ENCODE results near the gene CFAP97D2. TPM values are rescaled to one million over a fixed set of nuclear protein-coding genes. Genes with fewer than 3 reads are reported as not detected.

Gene CFAP97D2
- total RNA-seq, 1 experiment from 2014 or later: not detected

DNA sequence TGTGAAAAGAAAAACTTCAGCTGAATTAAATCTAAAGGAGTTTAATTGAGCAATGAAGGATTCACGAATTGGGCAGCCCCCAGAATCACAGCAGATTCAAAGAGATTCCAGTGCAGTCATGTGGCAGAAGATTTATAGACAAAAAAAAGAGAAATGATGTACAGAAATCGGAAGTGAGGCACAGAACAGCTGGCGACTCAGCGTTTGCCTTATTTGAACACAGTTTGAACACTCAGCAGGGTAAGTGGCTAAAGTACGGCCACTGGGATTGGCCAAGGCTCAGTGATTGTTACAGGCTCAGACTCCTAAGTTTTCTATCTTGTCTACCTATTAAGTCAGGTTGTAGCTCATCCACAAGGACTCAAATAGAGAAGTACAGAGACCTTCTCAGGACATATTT is 11.6 kb upstream of the CFAP97D2 start (continued):
- TF ChIP-seq FOXP4 (CRISPR knock-in tag; IDR thresholded peaks at IDR 0.05) (no peak), ZNF423 (CRISPR knock-in tag; IDR thresholded peaks at IDR 0.05) (no peak), ZNF281 (CRISPR knock-in tag; IDR thresholded peaks at IDR 0.05) (no peak), KAT7 (CRISPR knock-in tag; IDR thresholded peaks at IDR 0.05; ENCODE audit: borderline replicate concordance) (no peak), ATF3 (CRISPR knock-in tag; conservative IDR thresholded peaks at IDR 0.05) (no peak), ATF1 (CRISPR knock-in tag; IDR thresholded peaks at IDR 0.05) (no peak)

DNA sequence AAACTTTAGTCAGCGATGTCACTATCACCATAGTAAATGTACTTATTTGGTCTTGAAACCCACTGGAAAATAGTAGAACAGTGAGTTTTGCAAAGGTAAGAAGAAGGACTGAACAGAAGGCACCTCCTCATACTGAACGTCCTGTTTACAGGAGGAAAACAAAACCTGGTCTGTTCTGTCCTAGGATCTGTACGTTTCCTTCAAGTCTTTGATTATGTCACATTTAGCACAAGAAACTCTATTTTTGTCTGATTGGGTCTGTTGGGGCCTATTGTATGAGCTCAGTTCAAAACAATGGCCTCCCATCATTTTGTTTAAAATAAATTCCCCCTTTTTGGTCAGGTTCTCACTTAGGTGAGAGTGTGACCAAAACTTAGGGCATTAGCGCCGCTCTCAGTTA is 11.2 kb upstream of the CFAP97D2 start:
- Mint-ChIP-seq H3K27ac (no peak overlapping the region), H3K36me3 (0 out of 2 replicates have a peak, but pooled peaks cover 2% of the 10 kb centered on the region), H3K9me3 (peaks cover 16% of the 10 kb centered on the region), H3K4me1 (no peaks in the 10 kb centered on the region), H3K4me3 (no peak overlapping the region), H3K27me3 (ENCODE audit: low read depth) (peaks cover 2% of the 10 kb centered on the region; the same call in 1 of the 2 replicates)
- DNase-seq (ENCODE audit: low spot score): no peak
- ChIA-PET POLR2A (no interaction called here), CTCF (no interaction called here)
- TF ChIP-seq TCF7 (CRISPR knock-in tag; IDR thresholded peaks at IDR 0.05; ENCODE audit: low read depth): no peak
- no peak for TF ChIP-seq ATF1 (CRISPR knock-in tag; IDR thresholded peaks at IDR 0.05)
- TF ChIP-seq, protein P1, sequence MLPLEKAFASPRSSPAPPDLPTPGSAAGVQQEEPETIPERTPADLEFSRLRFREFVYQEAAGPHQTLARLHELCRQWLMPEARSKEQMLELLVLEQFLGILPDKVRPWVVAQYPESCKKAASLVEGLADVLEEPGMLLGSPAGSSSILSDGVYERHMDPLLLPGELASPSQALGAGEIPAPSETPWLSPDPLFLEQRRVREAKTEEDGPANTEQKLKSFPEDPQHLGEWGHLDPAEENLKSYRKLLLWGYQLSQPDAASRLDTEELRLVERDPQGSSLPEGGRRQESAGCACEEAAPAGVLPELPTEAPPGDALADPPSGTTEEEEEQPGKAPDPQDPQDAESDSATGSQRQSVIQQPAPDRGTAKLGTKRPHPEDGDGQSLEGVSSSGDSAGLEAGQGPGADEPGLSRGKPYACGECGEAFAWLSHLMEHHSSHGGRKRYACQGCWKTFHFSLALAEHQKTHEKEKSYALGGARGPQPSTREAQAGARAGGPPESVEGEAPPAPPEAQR (CRISPR knock-in tag; IDR thresholded peaks at IDR 0.05): no peak
- TF ChIP-seq CBFB (CRISPR knock-in tag; IDR thresholded peaks at IDR 0.05; ENCODE audit: low read depth): no peak
- TF ChIP-seq RORB (CRISPR knock-in tag; IDR thresholded peaks at IDR 0.05): no peak
- ATAC-seq: no peak

DNA sequence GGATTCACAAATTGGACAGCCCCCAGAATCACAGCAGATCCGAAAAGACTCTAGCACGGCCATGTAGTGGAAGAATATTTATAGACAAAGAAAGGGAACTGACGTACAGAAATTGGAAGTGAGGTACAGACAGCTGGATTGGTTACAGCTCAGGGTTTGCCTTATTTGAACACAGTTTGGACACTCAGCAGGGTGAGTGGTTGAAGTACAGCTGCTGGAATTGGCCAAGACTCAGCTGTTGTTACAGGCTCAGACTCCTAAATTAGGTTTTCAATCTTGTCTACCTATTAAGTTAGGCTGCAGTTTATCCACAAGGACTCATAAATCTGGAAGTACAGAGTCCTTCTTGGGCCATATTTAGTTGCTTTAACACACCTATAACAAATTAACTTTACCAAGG is 5.8 kb upstream of the CFAP97D2 start:
- Mint-ChIP-seq H3K36me3 (0 out of 2 replicates have a peak, but pooled peaks cover 4% of the 10 kb centered on the region), H3K4me1 (no peaks in the 10 kb centered on the region), H3K9me3 (peaks cover 27% of the 10 kb centered on the region), H3K4me3 (no peak overlapping the region), H3K27me3 (ENCODE audit: low read depth) (no peaks in the 10 kb centered on the region), H3K27ac (no peak overlapping the region)
- DNase-seq (ENCODE audit: low spot score): no peak
- ChIA-PET POLR2A (no interaction called here), CTCF (interaction anchor here (0.6 kb wide), 1 partner anchor 74 kb away, joined by 3 read pairs; no protein-coding TSS in a partner anchor)
- ATAC-seq: no peak
- TF ChIP-seq CREM (CRISPR knock-in tag; IDR thresholded peaks at IDR 0.05) (no peak), GTF2I (CRISPR knock-in tag; conservative IDR thresholded peaks at IDR 0.05) (no peak), E2F5 (CRISPR knock-in tag; IDR thresholded peaks at IDR 0.05) (no peak), MXD4 (CRISPR knock-in tag; IDR thresholded peaks at IDR 0.05; ENCODE audit: borderline replicate concordance) (no peak), SMAD4 (CRISPR knock-in tag; IDR thresholded peaks at IDR 0.05) (no peak), PRDM15 (CRISPR knock-in tag; IDR thresholded peaks at IDR 0.05) (no peak), ZNF416 (CRISPR knock-in tag; IDR thresholded peaks at IDR 0.05) (no peak)
- TF ChIP-seq, protein P2, sequence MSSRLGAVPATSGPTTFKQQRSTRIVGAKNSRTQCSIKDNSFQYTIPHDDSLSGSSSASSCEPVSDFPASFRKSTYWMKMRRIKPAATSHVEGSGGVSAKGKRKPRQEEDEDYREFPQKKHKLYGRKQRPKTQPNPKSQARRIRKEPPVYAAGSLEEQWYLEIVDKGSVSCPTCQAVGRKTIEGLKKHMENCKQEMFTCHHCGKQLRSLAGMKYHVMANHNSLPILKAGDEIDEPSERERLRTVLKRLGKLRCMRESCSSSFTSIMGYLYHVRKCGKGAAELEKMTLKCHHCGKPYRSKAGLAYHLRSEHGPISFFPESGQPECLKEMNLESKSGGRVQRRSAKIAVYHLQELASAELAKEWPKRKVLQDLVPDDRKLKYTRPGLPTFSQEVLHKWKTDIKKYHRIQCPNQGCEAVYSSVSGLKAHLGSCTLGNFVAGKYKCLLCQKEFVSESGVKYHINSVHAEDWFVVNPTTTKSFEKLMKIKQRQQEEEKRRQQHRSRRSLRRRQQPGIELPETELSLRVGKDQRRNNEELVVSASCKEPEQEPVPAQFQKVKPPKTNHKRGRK (CRISPR knock-in tag; IDR thresholded peaks at IDR 0.05; ENCODE audit: borderline replicate concordance): no peak
- TF ChIP-seq, protein P3, sequence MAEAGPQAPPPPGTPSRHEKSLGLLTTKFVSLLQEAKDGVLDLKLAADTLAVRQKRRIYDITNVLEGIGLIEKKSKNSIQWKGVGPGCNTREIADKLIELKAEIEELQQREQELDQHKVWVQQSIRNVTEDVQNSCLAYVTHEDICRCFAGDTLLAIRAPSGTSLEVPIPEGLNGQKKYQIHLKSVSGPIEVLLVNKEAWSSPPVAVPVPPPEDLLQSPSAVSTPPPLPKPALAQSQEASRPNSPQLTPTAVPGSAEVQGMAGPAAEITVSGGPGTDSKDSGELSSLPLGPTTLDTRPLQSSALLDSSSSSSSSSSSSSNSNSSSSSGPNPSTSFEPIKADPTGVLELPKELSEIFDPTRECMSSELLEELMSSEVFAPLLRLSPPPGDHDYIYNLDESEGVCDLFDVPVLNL (CRISPR knock-in tag; IDR thresholded peaks at IDR 0.05; ENCODE audit: borderline replicate concordance, low read depth): no peak

Measured in WTC11 (cell line).